ENCODE data around the gene EME2. TPM values are rescaled to one million over a fixed set of nuclear protein-coding genes. Genes with fewer than 3 reads are reported as not detected.

The EME2 gene
- total RNA-seq, 3 donors from 2014 or later, result 30.4 to 39.1 (median 35.7) TPM

DNA sequence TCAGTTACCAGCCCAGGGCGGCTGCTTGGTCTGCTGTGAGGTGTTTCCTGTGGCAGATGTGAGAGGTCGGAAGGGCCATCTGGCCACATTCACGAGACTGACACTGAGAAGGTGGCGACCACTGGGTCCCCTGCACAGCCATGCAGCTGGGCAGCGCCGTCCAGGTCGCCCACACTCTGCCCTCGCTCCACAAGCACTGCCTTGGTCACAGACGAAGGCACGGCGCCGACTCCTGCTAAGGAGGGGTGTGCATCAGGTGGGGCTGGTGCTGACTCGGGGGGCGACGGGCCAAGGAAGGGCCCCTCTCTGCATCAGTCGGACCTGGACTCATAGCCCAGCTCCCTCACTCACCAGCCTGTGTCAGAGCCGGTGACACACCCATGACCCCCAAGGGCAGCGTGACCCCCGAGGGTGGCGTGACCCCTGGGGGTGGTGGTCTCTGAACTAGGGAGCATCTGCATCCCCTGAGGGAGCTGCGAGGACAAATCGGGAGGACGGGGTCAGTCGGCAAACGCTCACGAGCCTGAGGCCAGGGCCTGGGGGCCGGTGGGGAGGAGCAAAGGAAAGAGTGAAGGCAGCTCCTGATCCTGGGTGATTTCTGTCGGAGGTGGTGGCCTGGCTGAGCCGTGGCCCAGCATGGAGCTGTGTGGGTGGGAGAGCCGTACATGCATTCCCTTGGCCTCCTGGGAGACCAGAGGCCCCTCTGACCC, 31.7 kb upstream of the EME2 start:
- no peak overlapping the region for H3K4me3 Mint-ChIP-seq

DNA sequence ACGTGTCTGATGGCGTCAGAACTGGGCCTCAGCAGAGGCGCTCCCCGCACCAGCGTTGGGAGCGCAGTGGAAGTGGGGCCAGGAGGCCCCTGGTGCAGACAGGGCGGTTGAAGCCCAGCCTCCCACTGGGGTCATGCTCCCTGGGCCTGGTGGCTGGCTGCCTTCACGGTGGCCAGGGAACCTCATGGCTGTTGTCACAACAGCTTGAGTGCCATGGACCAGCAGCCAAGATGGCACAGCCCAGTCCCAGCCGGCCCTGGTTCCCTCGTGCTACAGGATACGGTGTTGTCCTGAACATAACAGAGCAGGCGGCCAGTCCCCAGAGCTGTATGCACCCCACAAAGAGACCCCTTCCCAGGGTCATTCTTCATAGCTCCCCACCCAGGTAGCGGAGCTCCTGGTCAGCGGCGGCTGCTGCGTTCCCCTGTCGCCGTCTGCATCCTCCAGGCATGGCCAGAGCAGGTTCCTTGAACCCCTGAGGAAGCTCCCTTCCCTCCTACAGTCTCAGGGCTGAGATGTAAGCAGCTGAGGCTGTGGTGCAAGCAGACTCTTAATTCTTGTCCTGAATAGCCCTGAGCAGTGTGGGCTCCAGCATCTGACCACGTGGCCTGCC, 31.0 kb upstream of the EME2 start:
- no peaks in the 10 kb centered on the region for H3K27me3 Mint-ChIP-seq (ENCODE audit: low read depth)
- H3K4me3 Mint-ChIP-seq, result no peak overlapping the region
- no peak for ATAC-seq
- no peaks in the 10 kb centered on the region for H3K4me1 Mint-ChIP-seq (ENCODE audit: low read depth)
- peaks cover 5% of the 10 kb centered on the region for H3K36me3 Mint-ChIP-seq (ENCODE audit: insufficient read depth)
- no peaks in the 10 kb centered on the region for H3K9me3 Mint-ChIP-seq
- DNase-seq, result no peak

More for the DNA sequence above, 31.7 kb upstream of the EME2 start:
- Mint-ChIP-seq H3K27me3 (ENCODE audit: low read depth) (no peaks in the 10 kb centered on the region), H3K4me1 (ENCODE audit: low read depth) (no peaks in the 10 kb centered on the region), H3K9me3 (no peaks in the 10 kb centered on the region), H3K36me3 (ENCODE audit: insufficient read depth) (peaks cover 5% of the 10 kb centered on the region)
- ATAC-seq (no peak), DNase-seq (no peak)

DNA sequence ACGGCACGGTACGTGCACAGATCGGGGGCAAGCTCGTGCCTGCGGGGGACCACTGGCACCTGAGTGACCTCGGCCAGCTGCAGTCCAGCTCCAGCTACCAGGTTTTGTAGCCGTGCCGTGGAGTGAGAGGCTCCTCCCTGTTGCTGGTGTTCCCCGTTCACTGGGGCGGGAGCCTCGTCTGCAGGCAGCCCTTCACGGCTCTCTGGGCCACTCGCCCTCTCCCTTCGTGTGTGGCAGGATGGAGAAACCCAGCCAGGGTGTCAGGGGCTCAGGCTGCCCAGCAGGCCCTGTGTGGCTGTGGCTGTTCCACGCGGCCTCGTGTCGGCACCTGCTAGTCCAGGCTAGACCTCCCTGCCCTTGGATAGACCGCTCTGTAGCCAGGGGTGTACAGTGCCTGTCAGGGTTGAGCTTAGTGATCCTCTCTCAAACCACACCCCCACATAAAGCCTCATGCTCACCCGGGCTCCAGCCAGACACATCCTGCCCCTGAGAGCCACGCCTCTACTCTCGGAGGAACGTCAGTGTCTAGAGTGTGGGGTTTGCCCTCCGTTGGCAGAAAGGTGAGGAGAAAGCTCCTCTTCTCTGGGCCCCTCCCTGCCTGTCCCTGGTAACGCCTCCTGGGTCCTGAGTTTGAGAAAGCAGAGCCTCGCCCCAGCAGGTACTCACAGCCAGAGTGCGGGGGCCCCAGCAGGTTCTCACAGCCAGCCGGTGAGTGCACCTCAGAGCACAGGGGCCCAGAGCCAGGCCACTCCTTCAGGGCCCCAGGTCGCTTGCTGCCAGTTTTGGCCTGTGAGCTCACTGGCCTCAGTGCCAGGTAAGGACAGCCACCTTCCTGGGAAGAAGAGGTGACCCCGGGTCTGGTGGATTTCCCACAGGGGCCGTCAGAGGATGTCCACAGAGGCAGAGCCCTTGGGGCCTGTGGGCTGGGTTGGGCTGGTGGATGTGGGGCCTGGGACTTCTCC, 29.0 kb upstream of the EME2 start:
- DNase-seq (no peak), ATAC-seq (no peak)
- Mint-ChIP-seq H3K4me1 (ENCODE audit: low read depth) (no peaks in the 10 kb centered on the region), H3K27me3 (ENCODE audit: low read depth) (no peaks in the 10 kb centered on the region), H3K36me3 (ENCODE audit: insufficient read depth) (peaks cover 9% of the 10 kb centered on the region), H3K9me3 (no peaks in the 10 kb centered on the region), H3K4me3 (no peak overlapping the region)

DNA sequence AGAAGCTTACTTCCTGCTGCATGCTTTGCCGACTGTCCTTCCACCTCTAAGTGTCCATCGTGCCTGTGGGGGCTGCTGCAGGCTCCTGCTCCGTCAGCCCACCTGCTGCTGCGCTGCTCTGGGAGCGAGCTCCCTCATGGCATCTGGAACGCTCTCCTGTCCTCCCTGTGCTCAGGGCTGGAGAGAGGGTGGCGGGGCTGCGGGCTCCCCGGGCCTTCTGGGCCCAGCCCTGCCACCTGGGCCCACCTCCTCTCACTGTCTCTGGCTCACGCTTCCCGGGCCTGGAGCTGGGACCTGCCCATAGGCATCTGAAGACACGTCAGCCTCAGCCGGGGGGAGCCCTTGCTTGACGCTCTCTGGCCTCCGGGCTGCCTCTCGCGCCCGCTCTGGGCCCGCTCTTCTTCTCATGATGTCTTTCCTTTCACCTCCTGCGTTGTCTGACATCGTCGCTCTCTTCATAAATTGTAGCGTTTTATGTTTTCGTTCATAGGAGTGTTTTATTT, 28.2 kb upstream of the EME2 start:
- Mint-ChIP-seq H3K9me3 (no peaks in the 10 kb centered on the region), H3K4me3 (no peak overlapping the region), H3K27me3 (ENCODE audit: low read depth) (no peaks in the 10 kb centered on the region), H3K36me3 (ENCODE audit: insufficient read depth) (peaks cover 9% of the 10 kb centered on the region), H3K4me1 (ENCODE audit: low read depth) (no peaks in the 10 kb centered on the region)
- DNase-seq, result no peak
- no peak for ATAC-seq

DNA sequence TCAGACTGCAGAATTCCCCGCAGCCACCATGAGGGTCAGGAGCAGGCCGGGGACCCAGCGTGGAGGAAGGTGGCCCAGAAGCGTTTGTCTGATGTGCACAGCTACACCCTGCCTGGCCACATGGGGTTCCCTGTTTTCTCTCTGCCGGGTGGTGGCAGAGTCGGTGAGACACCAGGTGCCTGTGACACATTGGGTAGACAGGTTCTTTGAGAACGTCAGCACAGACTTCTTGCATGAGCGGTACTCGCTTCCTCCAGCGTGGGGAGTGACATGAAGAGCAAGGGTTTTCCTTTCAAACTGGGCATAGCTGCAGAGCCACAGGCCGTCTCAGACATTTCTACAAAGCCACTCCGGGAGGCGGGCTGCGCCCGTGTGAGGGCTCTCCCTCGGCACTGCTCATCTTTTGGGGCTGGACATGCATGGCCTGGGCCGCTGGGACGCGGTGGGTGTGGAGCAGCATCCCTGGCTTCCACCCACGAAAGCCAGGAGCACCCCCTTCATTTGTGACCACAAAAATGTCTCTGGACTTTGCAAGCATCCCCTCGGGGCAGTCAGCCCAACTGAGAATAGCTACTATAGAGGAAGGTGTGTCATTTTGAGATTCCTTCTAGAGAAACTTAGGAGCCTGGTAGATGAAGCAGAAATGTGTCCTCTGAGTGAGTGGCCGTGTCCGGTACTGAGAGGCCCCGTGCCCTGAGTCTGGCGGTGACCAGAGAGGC, 27.3 kb upstream of the EME2 start:
- ATAC-seq, result no peak
- no peak for DNase-seq
- no peak overlapping the region for H3K4me3 Mint-ChIP-seq
- no peaks in the 10 kb centered on the region for H3K9me3 Mint-ChIP-seq
- H3K4me1 Mint-ChIP-seq (ENCODE audit: low read depth), result no peaks in the 10 kb centered on the region
- no peaks in the 10 kb centered on the region for H3K27me3 Mint-ChIP-seq (ENCODE audit: low read depth)
- peaks cover 9% of the 10 kb centered on the region for H3K36me3 Mint-ChIP-seq (ENCODE audit: insufficient read depth)

DNA sequence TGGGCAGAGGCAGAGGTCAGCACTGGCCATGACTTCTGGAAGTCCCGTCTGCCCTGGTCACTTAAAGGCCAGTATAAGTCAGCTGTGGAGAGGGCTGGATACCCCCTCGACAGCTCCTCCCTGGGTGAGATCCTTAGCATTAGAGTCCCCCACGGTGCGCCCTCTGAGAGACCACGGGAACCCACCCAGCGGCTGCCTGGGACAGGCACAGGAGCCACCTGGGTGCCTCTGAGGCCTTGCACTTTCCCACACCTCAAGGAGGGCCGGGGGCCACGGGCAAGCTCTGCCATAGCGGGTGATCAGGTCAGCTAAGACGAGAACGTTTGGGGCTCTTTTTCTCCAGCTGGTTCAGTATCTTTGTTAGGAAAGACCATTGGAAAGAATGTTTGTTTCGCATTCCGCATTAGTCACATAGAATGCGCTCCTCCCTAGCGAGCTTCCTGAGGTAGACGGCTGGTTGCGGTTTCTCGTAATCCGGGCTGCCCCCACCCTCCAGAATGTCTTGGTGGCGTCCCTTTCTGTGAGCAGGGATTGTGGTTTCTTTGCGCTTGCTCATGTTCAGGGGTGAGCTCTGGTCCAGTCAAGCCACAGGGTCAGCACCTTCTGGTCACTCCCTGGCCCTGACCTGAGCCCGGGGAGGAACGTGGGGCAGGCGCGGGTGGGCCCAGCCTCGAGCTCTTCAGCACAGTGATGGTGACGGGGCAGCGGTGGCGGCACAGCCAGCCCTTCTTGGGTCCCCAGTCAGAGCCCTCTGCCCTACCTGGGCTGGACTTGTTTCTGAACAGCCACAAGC, 26.5 kb upstream of the EME2 start:
- Mint-ChIP-seq H3K36me3 (ENCODE audit: insufficient read depth) (peaks cover 9% of the 10 kb centered on the region), H3K9me3 (no peaks in the 10 kb centered on the region), H3K4me1 (ENCODE audit: low read depth) (no peaks in the 10 kb centered on the region), H3K27me3 (ENCODE audit: low read depth) (no peaks in the 10 kb centered on the region), H3K4me3 (no peak overlapping the region)
- ATAC-seq, result no peak
- DNase-seq, result no peak

DNA sequence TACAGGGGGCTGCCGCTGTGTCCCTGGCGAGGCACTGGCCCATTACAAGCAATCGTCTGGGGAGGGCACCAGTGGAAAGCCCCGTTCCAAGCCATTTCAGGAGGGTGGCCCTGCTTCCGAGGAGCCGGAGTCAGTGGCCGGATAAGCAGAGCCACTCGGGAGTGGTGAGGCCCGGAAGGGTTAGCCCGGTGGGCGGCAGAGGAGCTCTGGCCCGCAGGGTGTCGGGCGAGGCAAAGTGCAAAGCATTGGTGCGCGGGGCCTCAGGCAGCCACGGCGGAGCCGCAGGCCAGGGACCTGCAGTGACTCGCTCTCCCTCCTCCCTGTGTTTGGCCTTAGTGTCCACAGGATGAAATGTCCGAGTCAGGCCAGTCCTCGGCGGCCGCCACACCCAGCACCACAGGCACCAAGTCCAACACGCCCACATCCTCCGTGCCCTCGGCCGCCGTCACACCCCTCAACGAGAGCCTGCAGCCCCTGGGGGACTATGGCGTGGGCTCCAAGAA, 25.9 kb upstream of the EME2 start:
- Mint-ChIP-seq H3K9me3 (no peaks in the 10 kb centered on the region), H3K36me3 (ENCODE audit: insufficient read depth) (peaks cover 9% of the 10 kb centered on the region), H3K27me3 (ENCODE audit: low read depth) (no peaks in the 10 kb centered on the region), H3K4me1 (ENCODE audit: low read depth) (no peaks in the 10 kb centered on the region), H3K4me3 (no peak overlapping the region)
- DNase-seq, result no peak
- ATAC-seq, result no peak

DNA sequence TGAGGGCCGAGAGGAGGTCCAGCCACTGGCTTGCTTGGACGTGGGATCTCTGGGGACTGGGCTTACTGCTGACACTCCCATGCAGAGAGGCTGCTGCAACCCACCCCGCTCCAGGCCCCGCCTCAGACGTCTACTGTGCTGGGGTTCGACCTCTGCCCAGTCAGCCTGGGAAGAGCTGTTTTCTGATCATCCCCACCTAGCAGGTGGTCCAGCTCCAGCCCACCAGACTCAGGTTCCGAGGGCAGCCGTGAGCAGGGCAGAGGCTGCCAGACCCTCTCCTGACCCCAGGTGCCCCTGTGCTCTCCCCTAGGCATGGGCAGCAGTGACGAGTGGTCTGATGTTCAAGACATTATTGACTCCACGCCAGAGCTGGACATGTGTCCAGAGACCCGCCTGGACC, 24.7 kb upstream of the EME2 start:
- Mint-ChIP-seq H3K9me3 (no peaks in the 10 kb centered on the region), H3K36me3 (ENCODE audit: insufficient read depth) (peaks cover 9% of the 10 kb centered on the region), H3K27me3 (ENCODE audit: low read depth) (no peaks in the 10 kb centered on the region), H3K4me1 (ENCODE audit: low read depth) (no peaks in the 10 kb centered on the region), H3K4me3 (no peak overlapping the region)
- no peak for DNase-seq
- no peak for ATAC-seq

DNA sequence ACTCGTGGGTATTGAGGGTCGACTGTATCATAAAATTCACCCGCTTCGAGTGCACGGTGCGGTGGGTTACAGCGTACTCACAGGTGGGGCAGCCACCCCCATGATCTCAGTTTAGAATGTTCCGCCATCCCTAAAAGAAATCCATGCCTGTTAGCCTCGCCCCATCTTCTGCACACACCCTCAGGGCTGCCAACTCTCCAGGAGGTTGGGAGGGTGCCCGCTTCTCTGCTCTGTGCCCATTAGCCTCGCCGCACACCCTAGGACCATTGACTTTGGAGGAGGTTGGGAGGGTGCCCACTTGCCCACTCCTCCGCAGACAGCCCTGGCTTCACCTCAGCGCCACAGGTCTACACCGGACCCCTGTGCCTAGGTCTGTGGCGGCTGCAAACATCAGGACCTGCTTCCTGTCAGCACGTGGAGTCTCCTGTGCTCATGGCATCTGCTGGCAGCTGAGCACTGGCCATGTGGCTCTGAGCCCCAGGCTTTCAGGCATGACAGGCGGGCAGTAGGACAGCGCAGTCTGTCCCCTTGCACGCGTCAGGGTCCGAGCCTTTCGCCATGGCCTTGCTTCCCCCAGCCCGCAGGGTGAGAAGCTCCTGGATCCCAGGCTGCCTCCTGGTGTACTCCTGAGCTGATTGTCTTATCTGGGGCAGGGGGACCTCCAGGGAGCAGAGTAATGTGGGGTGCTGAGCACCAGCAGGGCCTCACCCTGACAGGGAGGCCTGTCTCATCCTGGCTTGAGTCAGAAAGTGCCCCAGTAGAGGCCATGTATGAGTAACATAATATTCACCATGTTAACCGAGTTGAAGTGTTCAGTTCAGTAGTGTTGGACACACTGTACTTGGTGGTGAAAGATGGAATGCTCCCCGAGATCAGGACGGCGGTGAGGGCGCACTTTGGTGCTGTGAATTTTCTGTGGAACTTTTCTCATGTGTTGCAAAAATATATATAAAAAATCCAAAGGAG, 23.2 kb upstream of the EME2 start:
- no peaks in the 10 kb centered on the region for H3K4me1 Mint-ChIP-seq (ENCODE audit: low read depth)
- H3K9me3 Mint-ChIP-seq, result no peaks in the 10 kb centered on the region
- no peak for ATAC-seq
- peaks cover 9% of the 10 kb centered on the region for H3K36me3 Mint-ChIP-seq (ENCODE audit: insufficient read depth)
- H3K27me3 Mint-ChIP-seq (ENCODE audit: low read depth), result no peaks in the 10 kb centered on the region
- no peak overlapping the region for H3K4me3 Mint-ChIP-seq
- no peak for DNase-seq

DNA sequence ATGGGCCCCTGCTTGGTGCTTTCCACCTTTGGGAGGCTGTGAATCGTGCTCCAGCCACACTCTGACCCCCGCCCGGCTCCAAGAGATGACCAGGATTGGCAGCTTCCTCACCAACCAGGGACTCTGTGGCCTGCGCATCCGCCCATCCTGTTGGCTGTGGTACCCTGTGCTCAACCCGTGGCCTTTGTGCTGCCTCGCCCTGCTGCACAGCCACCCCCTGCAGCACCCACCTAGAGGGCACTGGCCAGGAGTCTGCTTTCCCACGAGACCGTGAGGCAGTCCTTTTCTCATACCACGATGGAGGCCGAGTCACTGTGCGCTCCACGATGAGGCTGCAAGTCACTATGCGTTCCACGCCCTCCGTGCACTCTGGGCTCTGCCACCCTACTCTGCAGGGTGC, 20.7 kb upstream of the EME2 start:
- H3K36me3 Mint-ChIP-seq (ENCODE audit: insufficient read depth), result peaks cover 11% of the 10 kb centered on the region
- no peaks in the 10 kb centered on the region for H3K9me3 Mint-ChIP-seq
- H3K4me3 Mint-ChIP-seq, result no peak overlapping the region
- ATAC-seq (no peak), DNase-seq (no peak)
- H3K4me1 Mint-ChIP-seq (ENCODE audit: low read depth), result peaks cover 4% of the 10 kb centered on the region
- H3K27me3 Mint-ChIP-seq (ENCODE audit: low read depth), result no peaks in the 10 kb centered on the region

DNA sequence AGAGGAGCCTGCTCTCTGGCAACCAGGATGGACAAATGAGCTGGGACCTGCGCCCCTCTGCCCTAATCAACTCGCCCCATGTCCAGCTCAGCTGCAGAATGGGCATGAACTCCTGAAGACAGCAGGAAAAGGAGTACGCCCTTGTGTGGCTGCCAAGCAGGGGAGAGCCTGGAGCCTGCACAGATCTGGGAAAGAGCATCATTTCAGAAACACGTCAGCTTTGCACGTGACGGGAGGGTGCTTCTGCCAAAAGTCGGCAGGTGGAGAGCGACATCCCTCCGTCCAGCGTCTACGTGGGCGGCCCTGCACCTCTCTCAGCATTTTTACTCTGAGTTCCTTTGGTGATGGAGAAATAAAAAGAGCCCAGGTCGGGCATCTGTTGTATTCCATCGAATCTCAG, 19.8 kb upstream of the EME2 start:
- no peak for DNase-seq
- peaks cover 11% of the 10 kb centered on the region for H3K36me3 Mint-ChIP-seq (ENCODE audit: insufficient read depth)
- H3K4me1 Mint-ChIP-seq (ENCODE audit: low read depth), result peaks cover 11% of the 10 kb centered on the region
- no peaks in the 10 kb centered on the region for H3K27me3 Mint-ChIP-seq (ENCODE audit: low read depth)
- no peak for ATAC-seq
- H3K9me3 Mint-ChIP-seq, result no peaks in the 10 kb centered on the region
- H3K4me3 Mint-ChIP-seq, result no peak overlapping the region

DNA sequence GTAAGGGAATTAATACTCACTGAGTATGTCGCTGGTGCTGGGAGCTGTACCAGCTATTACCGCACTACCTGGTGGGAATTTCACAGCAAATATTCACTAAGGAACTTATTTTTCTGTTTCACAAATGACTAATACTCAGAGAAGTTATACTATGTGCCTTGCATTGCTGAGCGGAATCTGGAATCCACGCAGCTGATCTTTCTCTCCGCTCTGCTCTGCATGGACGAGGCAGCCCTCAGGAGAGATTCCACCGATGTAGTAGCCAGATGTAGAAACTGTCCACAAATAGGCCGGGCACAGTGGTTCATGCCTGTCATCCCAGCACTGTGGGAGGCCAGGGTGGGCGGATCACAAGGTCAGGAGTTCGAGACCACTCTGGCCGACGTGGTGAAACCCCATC, 18.4 kb upstream of the EME2 start:
- no peaks in the 10 kb centered on the region for H3K9me3 Mint-ChIP-seq
- ATAC-seq (no peak), DNase-seq (no peak)
- H3K4me3 Mint-ChIP-seq, result no peak overlapping the region
- H3K36me3 Mint-ChIP-seq (ENCODE audit: insufficient read depth), result peaks cover 7% of the 10 kb centered on the region
- no peaks in the 10 kb centered on the region for H3K27me3 Mint-ChIP-seq (ENCODE audit: low read depth)
- H3K4me1 Mint-ChIP-seq (ENCODE audit: low read depth), result peaks cover 11% of the 10 kb centered on the region
